DMS53 (cell line): Measurements from ENCODE around the gene CHMP2A.

ENCODE experiments used
- DNase-seq: peaks from one replicate; lab custom pipeline; 2025; lab: John Stamatoyannopoulos, UW

CHMP2A gene

DNA sequence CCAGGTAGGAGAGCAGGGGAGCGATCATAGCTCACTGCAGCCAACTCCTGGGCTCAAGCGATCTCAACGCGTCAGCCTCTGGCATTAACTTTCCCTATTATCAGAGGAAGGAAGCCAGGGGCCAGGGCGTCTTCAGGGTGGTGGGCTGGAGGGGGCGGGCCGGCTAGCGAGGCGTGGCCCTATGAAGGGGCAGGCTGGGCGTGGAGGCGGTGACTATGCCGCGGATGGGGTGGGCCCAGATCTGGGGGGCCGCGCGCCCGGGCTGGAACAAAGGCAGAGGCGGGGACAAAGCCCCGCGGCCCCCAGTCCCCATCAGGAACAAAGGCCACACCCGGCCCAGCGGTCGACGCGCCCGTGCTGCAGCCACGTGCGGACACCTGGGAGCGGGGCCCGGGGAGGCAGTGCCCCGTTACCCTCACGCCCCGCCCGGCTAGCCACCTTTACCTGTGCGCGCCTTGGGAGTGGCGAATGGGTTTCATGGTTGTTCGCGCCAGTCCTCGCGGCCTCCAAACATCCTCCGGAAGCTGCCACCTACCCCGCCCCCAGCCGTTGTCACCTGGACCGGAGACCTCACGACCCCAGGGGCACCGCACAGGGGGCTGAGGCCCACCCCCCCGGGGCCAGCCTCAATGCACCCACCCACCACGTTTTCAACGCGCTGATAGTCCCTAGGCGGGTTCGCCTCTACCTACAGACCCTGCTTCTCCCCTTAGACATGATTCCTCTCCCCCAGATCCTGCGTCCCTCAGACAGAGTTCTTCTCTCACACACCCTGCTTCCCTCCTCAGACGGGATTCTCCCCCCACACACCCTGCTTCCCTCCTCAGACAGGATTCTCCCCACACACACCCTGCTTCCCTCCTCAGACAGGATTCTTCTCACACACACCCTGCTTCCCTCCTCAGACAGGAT is 16.4 kb downstream of the CHMP2A start:
- DNase-seq, result peak; percentile 74

- no peak for DNase-seq
These were observed 17.8 kb downstream of the CHMP2A start for GRCh38 chr19:58536852-58537798.

DNA sequence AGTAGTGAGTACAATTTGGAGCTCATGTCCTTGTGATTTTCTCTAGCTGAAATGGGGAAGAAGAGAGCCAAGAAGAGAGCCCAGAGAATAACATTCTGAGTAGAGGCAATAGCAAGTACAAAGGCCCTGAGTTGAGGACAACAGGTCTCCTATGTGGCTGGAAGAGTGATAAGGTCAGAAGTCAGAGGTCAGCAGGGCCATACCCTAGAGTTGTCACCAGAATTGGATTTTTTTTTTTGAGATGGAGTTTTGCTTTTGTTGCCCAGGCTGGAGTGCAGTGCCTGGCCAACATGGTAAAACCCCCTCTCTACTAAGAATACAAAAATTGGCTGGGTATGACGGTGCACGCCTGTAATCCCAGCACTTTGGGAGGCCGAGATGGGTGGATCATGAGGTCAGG is 19.0 kb downstream of the CHMP2A start:
- DNase-seq, result no peak

GRCh38 chr19:58531034-58531840 is 23.7 kb downstream of the CHMP2A start:
- DNase-seq, result no peak

DNA sequence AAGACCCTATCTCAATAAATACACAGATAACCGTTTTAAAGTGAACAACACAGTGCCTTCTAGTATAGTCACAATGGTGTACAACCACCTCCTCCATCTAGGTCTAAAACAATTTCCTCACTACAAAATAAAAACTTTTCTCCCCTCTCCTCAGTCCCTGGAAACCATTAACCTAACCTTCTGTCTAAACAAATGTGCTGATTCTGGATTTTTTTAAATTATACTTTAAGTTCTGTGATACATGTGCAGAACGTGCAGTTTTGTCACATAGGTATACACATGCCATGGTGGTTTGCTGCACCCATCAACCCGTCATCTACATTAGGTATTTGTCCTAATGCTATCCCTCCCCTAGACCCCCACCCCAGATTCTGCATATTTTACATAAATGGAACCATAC is 25.5 kb downstream of the CHMP2A start:
- DNase-seq, result no peak

DNA sequence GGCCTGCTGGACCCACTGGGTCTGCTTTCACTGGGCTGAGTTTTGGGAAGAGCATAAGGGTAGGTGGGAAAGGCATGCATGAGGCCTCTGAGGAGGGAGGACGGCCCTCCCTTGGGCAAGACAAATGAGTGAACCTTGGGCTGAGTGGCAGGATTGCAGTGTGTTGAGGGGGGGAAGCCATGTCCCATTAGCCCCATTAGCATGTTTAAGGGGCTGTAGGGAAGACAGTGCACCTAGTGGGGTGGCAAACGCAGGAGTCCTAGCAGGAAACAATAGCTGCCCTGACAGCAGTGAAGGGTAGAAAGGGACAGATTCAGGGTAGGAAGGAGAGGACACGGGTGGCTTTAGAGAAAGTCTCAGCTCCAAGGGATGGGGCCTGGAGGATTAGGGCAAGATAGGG is 32.2 kb downstream of the CHMP2A start:
- no peak for DNase-seq

DNA sequence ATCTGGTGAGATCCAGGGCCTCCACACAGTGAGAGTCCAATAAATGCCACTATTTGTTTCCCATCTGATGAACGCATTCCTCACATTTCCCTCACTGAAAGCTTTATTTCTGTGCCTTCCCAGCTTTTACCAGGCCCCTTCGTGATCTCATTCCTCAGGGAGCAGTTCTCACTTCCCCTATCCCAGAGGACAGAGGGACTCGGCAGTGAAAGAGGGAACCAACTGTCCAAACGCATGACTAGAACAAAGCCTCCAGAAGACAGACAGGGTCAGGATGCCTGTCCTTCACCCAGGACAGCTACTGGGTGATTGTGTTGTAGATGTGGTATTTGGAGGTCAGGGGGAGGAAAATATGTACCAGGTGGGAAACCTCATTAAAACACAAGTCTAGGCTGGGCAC is 33.3 kb downstream of the CHMP2A start:
- no peak for DNase-seq

- no peak for DNase-seq
These were observed 34.7 kb downstream of the CHMP2A start for GRCh38 chr19:58520257-58520599.

- peak; percentile 98 for DNase-seq
These were observed 35.3 kb downstream of the CHMP2A start, which contains the start of gene ZBTB45 for GRCh38 chr19:58519355-58520256. Gene ZBTB45 (minus strand): TSS chr19:58519810. CDS start chr19:58517673, 2,137 bp downstream.

DNA sequence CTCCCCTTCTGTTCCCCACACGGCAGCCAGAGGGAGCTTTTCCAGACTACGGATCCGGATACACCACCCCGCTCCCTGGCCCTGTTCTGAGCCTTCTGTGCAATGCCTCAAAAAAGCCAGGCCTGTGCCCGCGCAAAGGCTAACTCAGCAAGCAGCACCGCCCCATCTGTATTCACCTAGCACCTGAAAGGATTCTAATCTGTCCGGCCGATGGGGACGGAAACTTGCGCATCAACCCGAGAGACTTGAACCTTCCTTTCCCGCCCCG is 35.9 kb downstream of the CHMP2A start:
- DNase-seq, result peak; percentile 87

- DNase-seq, result peak; percentile 48
These were observed 36.4 kb downstream of the CHMP2A start for GRCh38 chr19:58518256-58519086.

- DNase-seq, result no peak
These were observed 37.7 kb downstream of the CHMP2A start for GRCh38 chr19:58516964-58517833.

GRCh38 chr19:58516246-58516836 is 38.6 kb downstream of the CHMP2A start:
- no peak for DNase-seq

DNA sequence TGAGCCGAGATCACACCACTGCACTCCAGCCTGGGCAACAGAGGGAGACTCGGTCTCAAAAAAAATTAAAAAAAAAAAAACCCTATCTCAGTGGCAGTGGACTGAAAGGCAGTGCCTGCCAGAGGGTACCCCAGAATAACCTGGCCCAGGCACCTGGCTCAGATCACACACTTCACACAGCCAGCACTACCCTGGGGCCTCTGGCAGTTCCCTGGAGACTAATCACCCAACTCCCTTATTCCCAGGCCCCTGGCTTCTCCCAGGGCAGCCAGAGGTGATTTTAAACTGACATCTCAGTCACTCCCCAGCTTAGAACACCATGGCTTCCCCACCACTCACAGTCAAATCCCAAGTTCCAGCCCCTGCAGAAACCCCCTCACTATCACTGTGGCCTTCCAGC is 39.6 kb downstream of the CHMP2A start:
- DNase-seq, result no peak

DNA sequence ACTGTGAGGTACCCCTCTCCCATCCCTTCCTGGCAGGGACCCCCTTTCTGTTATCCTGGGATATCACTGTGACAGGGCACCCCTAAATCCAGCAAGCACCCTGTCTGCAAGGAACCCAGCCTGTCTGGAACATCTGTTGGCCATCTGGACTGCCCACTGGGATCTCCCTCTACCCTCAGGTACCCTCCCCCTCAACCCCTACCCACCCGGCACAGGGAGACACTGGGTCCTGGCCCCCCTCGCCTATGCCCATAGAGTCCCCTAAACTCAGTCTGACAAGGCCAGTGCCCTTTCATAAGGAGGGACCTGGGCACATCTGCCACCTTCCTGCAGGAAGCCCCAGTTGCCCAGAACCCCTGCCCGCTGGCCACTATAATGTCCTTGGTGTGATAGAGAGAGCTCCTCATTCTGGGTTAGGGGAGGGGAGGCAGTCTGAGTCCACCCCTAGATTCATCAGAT is 40.3 kb downstream of the CHMP2A start:
- no peak for DNase-seq

GRCh38 chr19:58513694-58514563 is 41.0 kb downstream of the CHMP2A start:
- peak; percentile 99 for DNase-seq

DNA sequence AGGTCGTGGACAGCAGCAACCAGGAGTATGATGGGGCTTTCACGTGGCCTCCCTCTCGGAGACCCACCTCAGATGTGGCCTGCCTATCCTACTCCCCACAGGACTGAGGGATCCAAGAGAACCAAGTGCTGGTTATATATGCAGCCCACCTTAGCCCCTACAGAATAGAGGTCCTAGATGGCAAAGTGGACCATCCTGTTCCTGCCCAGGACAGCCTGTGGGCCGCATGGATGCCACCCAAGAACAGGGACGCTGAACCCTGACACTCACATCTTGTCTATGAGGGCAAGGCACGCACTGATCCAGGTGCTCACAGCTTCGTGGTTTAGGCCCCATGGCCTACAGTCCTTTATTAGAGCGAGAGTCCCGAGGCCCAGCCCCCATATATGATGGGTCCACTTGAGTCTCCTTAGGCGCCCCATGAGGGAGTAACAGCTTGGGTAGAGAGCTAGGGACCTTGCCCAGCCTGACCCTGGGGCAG is 41.7 kb downstream of the CHMP2A start:
- peak; percentile 81 for DNase-seq
